Tongue (tissue), 2 donors: ENCODE measurements around the gene RBCK1. TPM values are rescaled to one million over a fixed set of nuclear protein-coding genes. Genes with fewer than 3 reads are reported as not detected.

Experiments used
- DNase-seq: peaks from one replicate; pipeline ENCODE4 v3.0.0-alpha.2; 2015
- total RNA-seq: library from RNA; depleted of rRNA; stranded (reverse); fragments of >200 nt; gene quantifications from one replicate; pipeline ENCODE4 v1.2.3, GENCODE V29; 2014

Gene RBCK1
- total RNA-seq, 1 donor from 2014 or later, result 54.1 TPM

- no peak for DNase-seq
Measured at GRCh38 chr20:399182-399707, 8.9 kb upstream of the RBCK1 start.

GRCh38 chr20:400128-400453 lies 8.0 kb upstream of the RBCK1 start:
- no peak for DNase-seq

GRCh38 chr20:400454-401275 lies 7.4 kb upstream of the RBCK1 start:
- DNase-seq, result no peak

- no peak for DNase-seq
Measured at GRCh38 chr20:401682-402495, 6.2 kb upstream of the RBCK1 start.

GRCh38 chr20:402496-402885 lies 5.6 kb upstream of the RBCK1 start:
- DNase-seq, result no peak

GRCh38 chr20:402898-403581 lies 5.1 kb upstream of the RBCK1 start:
- no peak for DNase-seq

- no peak for DNase-seq
Measured at GRCh38 chr20:403582-403957, 4.5 kb upstream of the RBCK1 start.

- DNase-seq, result no peak
Measured at GRCh38 chr20:404088-404487, 4.0 kb upstream of the RBCK1 start.

- no peak for DNase-seq
Measured at GRCh38 chr20:406200-407132, 1.6 kb upstream of the RBCK1 start.

GRCh38 chr20:407133-407952 lies 756 bp upstream of the RBCK1 start:
- DNase-seq, result peak; percentile 78

- DNase-seq, result no peak
Measured at GRCh38 chr20:408843-409696, 971 bp downstream of the RBCK1 start.

GRCh38 chr20:409697-410559 lies 1.8 kb downstream of the RBCK1 start:
- no peak for DNase-seq

GRCh38 chr20:412081-412480 lies 4.0 kb downstream of the RBCK1 start:
- DNase-seq, result no peak

GRCh38 chr20:414161-414560 lies 6.1 kb downstream of the RBCK1 start:
- no peak for DNase-seq

GRCh38 chr20:415820-416322 lies 7.8 kb downstream of the RBCK1 start:
- no peak for DNase-seq

GRCh38 chr20:416950-417800 lies 9.1 kb downstream of the RBCK1 start:
- no peak for DNase-seq

- DNase-seq, result no peak
Measured at GRCh38 chr20:417801-418342, 9.8 kb downstream of the RBCK1 start.
